Frontal cortex (tissue), 4 donors: ENCODE data around the gene IGSF21. TPM values are rescaled to one million over a fixed set of nuclear protein-coding genes. Genes with fewer than 3 reads are reported as not detected.
"Not testable (repeated sequence)": the region's sequence is repeated elsewhere in the genome, so short reads cannot be mapped to it uniquely, and the experiment has no call there.

Experiments used
- DNase-seq, 2 donors: peaks; one replicate each; pipeline ENCODE4 v3.0.0; 2012; ENCODE audit warnings: low spot score in 2 of 2
- FAIRE-seq: peaks from 2 replicates; lab custom pipeline; 2012; peaks lifted over from hg19 to GRCh38; lab: Jason Lieb, UNC
- total RNA-seq: library from RNA; depleted of rRNA; stranded (reverse); fragments of >200 nt; gene quantifications from one replicate; pipeline ENCODE4 v1.2.3, GENCODE V29; 2014
- donor health status: control.
- donor health status: control.
- donor health status: control.

The IGSF21 gene
- total RNA-seq, 1 donor from 2014 or later = 31.0 TPM

DNA sequence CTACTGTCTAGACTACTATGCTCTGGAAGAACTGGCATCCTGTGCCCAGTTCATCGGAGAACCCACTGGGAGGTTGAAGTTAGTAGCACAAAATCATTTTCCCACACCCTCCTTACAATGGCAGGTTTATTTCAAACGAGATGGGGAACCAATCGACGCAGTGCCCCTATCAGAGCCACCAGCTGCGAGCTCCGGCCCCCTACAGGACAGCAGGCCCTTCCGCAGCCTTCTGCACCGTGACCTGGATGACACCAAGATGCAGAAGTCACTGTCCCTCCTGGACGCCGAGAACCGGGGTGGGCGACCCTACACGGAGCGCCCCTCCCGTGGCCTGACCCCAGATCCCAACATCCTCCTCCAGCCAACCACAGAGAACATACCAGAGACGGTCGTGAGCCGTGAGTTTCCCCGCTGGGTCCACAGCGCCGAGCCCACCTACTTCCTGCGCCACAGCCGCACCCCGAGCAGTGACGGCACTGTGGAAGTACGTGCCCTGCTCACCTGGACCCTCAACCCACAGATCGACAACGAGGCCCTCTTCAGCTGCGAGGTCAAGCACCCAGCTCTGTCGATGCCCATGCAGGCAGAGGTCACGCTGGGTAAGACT, 257.6 kb downstream of the IGSF21 start:
- no peak for DNase-seq
- no peak for FAIRE-seq

DNA sequence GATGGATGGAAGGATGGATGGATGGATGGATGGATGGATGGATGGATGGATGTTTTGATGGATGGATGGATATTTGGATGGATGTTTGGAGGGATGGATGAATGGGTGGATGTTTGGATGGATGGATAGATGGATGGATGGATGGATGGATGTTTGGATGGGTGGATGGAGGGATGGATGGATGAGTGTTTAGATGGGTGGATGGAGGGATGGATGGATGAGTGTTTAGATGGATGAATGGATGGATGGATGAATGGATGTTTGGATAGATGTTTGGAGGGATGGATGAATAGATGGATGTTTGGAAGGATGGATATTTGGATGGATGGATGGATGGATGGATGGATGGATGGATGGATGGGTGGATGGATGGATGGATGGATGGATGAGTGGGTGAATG, 264.9 kb downstream of the IGSF21 start:
- DNase-seq, FAIRE-seq: not testable (repeated sequence)

DNA sequence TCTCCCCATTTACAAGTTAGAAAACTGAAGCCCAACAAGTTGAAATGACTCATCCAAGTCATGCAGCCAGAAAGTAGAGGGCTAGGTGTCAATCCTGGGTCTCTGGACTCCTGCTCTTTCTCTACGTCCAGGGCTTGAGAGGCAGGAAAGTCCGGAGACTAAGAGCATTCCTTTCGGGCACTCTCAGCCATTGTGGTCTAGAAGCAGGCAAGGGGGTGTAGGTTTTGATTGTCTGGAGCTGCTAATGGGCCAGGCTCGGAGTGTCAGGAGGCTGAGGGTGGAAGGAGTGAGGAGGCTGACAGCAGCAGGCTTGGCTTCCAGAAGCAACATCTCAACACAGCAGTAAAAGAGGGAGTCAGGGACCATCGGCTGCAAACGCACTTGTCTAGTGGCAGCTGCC, 265.6 kb downstream of the IGSF21 start:
- no peak for FAIRE-seq
- no peak for DNase-seq

DNA sequence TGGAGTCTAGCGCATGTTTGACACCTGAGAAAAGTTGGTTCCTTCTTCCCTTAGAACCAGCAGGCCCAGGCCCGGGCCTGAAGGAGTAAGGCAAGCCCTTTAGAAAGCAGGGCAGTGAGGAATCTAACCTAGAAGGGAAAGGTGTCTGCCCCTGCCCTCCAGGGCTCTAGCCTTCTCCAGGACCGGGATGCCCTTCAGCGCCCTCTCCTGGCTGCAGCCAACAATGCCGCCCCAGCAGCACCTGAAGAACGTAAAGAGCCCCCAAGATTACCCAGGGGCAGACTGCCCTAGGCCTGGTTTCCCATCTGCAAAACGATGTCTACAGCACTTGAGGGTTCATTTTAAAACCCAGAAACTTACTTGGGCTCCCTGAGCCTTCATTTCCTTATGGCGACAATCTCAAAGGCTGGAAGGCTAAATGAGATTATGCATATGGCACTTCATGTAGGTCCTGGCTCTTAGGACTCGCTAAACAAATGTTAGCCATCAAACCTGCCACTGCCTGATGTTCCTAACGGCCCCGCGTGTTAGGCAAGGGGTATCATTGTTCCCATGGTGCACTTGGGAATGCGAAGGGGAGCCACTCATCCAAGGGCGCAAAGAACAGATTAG, 266.4 kb downstream of the IGSF21 start:
- FAIRE-seq (no peak), DNase-seq (no peak)

GRCh38 chr1:18376661-18377060, 269.1 kb downstream of the IGSF21 start:
- FAIRE-seq (no peak), DNase-seq (no peak)

GRCh38 chr1:18380288-18380687, 272.7 kb downstream of the IGSF21 start:
- no peak for DNase-seq
- FAIRE-seq = no peak

- no peak for DNase-seq
- no peak for FAIRE-seq
Observed at GRCh38 chr1:18384059-18384458, 276.5 kb downstream of the IGSF21 start.

GRCh38 chr1:18384471-18384870, 276.9 kb downstream of the IGSF21 start:
- no peak for FAIRE-seq
- DNase-seq = no peak

DNA sequence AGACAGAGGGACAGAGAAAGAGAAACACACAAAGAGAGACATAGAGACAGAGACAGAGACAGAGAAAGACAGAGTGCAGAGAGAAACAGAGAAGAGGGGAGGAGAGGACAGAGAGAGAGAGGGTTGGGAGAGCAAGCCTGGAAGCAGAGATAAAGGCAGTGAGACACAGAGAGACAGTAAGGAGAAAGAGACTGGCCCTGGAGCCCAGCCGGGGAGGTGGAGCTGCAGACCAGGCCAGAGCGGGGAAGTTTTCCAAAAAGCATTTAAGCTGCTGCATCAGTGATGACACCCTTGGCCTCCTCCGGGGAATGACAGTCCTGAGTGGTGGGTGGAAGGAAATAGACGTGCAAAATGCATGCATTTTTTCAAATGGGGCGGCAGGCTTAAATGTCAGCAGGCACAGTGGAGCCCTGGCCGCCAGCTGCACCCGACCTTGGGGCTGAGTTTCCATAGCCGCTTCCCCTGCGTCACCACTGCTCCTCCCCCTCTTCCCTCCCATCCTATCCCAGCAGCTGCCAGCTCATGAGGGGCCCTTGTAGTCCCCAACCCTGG, 277.7 kb downstream of the IGSF21 start:
- peak in 1 of 2 donors; percentile 49 for DNase-seq

DNA sequence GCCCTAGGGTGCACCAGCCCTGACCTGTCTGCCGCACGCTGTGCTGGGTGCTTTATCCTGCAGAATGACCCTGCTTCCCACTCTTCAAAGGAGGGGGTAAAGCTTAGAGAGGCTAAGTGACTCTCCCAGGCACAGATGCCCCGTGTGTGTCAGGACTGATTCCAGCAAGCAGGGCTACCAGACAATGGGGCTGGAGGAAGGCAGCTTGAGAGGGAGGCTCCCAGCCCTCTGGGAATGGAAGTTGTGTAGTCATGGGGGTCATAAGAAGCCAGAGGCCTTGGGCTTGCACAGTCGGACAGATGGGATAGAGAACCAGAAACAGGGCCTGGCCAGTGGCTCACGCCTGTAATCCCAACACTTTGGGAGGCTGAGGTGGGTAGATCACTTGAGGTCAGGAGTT, 279.0 kb downstream of the IGSF21 start:
- DNase-seq (no peak), FAIRE-seq (no peak)

More for the DNA sequence above, 277.7 kb downstream of the IGSF21 start:
- FAIRE-seq = no peak

- DNase-seq (no peak), FAIRE-seq (no peak)
Observed at GRCh38 chr1:18387307-18387706, 279.7 kb downstream of the IGSF21 start.

DNA sequence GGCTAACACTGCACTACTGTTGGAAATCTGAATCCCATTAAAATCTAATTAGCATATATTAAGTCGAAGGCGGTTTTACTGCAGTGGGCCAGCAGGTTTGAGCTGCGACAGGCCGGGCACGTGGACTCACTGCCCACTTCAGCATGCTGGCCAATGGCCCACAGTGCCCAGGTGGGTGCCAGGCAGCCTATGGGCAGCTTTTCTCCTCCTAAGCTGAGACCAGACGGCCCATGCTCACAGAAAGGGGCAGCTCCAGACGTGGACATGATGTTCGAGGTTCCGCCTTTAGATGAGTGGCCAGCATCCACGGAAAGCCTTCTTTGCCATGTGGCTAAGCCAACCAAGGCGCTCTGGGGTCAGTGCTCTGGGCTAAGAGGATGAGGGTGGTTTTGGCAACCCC, 283.4 kb downstream of the IGSF21 start:
- DNase-seq = no peak
- no peak for FAIRE-seq

DNA sequence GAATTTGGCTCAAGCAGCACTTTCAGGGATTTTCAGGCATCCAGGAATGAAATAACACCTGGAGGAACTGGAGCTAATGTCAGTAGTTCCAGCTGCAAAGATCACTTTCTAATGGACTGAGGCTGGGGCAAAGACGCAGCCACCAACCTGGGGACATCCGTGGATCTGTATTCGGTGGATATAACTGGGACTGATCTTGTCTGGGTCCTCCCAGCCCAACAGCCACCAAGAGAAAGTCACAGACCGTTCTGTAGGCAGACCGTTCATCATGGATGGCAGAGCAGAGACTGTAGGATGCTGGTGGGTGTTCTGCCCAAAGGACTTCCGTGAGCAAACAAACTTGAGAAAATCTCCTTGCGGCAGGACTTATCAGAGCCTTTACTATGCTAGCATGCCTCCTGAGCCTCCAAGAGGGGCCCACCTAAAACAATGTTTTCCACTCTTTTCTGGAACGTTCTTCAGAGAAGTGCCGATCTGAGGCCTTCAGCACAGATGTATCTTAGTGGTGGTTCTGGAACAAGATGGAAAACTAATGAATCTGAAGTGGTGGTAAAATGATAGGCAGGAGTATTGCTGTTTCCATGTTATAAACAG, 287.1 kb downstream of the IGSF21 start:
- FAIRE-seq (no peak), DNase-seq (no peak)

GRCh38 chr1:18396247-18396980, 288.8 kb downstream of the IGSF21 start:
- DNase-seq (no peak), FAIRE-seq (no peak)

GRCh38 chr1:18397641-18398040, 290.0 kb downstream of the IGSF21 start:
- DNase-seq (no peak), FAIRE-seq (no peak)

- FAIRE-seq = no peak
Observed at GRCh38 chr1:18398791-18399530, 291.4 kb downstream of the IGSF21 start.

DNA sequence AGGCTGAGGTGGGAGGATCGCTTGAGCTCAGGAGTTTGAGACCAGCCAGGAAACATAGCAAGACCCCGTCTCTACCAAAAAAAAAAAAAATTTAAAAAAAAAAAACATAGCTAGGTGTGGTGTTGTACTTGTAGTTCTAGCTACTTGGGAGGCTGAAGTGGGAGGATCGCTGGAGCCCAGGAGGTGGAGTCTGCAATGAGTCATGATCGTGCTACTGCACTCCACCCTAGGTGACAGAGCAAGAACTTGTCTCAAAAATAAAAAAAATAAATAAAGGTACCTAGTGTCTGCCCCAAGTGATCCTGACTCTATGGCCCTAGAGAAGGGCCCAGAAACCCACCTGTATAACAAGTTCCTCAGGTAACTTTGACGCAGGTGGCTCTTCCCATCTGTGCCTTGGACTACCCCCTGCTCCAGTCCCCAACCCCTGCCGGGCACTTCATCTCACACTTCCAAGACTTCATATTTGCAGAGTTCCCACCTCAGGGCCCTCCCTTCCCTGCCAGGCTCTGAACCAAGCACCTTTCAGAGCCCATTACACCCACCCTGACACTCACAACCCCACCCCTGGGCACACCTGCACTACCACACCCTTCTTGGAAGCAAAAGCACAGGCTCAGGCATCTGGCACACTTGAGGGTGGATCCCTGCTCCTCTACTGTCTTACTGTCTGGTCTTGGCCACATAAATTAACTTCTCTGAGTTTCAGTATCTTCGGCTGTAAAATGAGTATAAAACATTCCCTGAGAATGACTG, 292.9 kb downstream of the IGSF21 start:
- FAIRE-seq (no peak), DNase-seq (no peak)

More at GRCh38 chr1:18398791-18399530, 291.4 kb downstream of the IGSF21 start:
- DNase-seq = no peak

DNA sequence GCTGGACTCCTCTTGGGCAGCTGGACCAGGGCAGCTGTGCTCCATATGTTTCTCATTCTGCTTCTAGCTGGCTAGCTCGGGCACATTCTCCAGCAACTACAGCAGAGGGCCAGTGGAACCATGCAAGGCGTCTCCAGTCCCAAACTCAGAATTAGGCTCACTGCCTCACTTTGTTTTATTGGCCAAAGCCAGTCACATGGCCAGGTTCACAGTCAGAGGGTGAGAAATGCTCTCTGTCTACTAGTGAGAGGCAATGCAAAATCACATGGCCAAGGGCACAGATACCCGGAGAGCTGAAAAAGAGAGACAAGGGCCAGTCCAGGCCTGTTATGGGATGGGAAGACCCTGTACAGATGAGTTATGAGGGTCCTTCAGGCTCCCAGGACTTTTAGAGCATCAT, 294.3 kb downstream of the IGSF21 start:
- no peak for DNase-seq

DNA sequence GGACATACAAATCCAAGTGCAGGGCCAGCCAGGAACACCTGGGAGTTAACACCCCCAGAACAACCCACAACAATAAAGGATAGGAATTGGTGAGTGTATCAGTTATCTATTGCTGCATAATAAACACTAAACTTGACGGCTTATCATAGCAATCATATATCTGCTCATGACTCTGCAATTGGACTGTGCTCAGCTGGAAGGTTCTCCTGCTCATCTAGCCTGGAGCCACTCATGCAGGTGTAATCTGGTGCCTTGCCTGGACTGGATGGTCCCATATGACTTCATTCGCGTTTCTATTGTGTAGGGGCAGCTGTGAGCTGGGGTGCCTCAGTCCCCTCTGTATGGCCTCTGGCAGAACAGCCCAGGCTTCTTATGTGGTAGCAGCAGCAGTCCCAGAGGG, 296.9 kb downstream of the IGSF21 start:
- DNase-seq = no peak
- no peak for FAIRE-seq

More for the DNA sequence above, 294.3 kb downstream of the IGSF21 start:
- no peak for FAIRE-seq
